MCF 10A (cell line): ENCODE data around the gene MVB12B. TPM values are rescaled to one million over a fixed set of nuclear protein-coding genes. Genes with fewer than 3 reads are reported as not detected.

Experiments used
- BruUV-seq: library from RNA; stranded (reverse); fragments of 400-500 nt; replicated peaks from 2 replicates; lab custom pipeline; 2021; lab: Mats Ljungman, UMichigan
- CTCF ChIA-PET: fragments of 300-600 bp; sonication (Branson Sonifier 250); formaldehyde crosslinking; extraction: SDS; loops from one replicate; lab custom pipeline; 2021; ENCODE audit warnings: antibody characterized with exemption, inconsistent platforms; lab: Yijun Ruan, JAX
- POLR2A ChIA-PET: fragments of 300-600, 350-650 bp; sonication (Branson Sonifier 250); formaldehyde crosslinking; extraction: SDS; loops from one replicate; lab custom pipeline; 2020; ENCODE audit warnings: antibody characterized with exemption, inconsistent platforms; lab: Yijun Ruan, JAX
- DNase-seq: peaks from one replicate; pipeline ENCODE4 v3.0.0-alpha.2; 2018; ENCODE audit not compliant: unreplicated experiment
- H3K27ac Mint-ChIP-seq: one replicate; pipeline ENCODE4 v1.8.0; 2022; ENCODE audit warnings: mild to moderate bottlenecking, low read depth, mixed read lengths; ENCODE audit not compliant: unreplicated experiment
- H3K27me3 Mint-ChIP-seq: one replicate; pipeline ENCODE4 v1.8.0; 2022; ENCODE audit warnings: mixed read lengths; ENCODE audit not compliant: insufficient read depth, unreplicated experiment
- H3K36me3 Mint-ChIP-seq: one replicate; pipeline ENCODE4 v1.8.0; 2022; ENCODE audit warnings: mild to moderate bottlenecking, moderate library complexity, mixed read lengths; ENCODE audit not compliant: insufficient read depth, unreplicated experiment
- H3K4me1 Mint-ChIP-seq: one replicate; pipeline ENCODE4 v1.8.0; 2022; ENCODE audit warnings: mixed read lengths; ENCODE audit not compliant: insufficient read depth, unreplicated experiment
- H3K4me3 Mint-ChIP-seq: one replicate; pipeline ENCODE4 v1.8.0; 2022; ENCODE audit warnings: mild to moderate bottlenecking, moderate library complexity, mixed read lengths; ENCODE audit not compliant: unreplicated experiment
- H3K9me3 Mint-ChIP-seq: one replicate; pipeline ENCODE4 v1.8.0; 2022; ENCODE audit warnings: mixed read lengths; ENCODE audit not compliant: unreplicated experiment
- CTCF ChIP-seq: fragments of 200-600 bp; IDR thresholded peaks from one replicate; pipeline ENCODE4 v1.8.0; 2022; ENCODE audit warnings: antibody characterized with exemption, mild to moderate bottlenecking; ENCODE audit not compliant: unreplicated experiment
- intact Hi-C: fragments of 100-400 bp; cut with micrococcal nuclease; formaldehyde crosslinking; loops from 2 replicates; pipeline ENCODE4 v1.14.1; 2022
- total RNA-seq: library from RNA; stranded (reverse); gene quantifications from 2 replicates; pipeline ENCODE4 v1.2.3, GENCODE V29; 2022

The MVB12B gene
- total RNA-seq, 1 experiment from 2014 or later = 5.5 TPM

GRCh38 chr9:126472198-126472947 lies 145.7 kb downstream of the MVB12B start:
- no peak for TF ChIP-seq CTCF
- no peak overlapping the region for H3K4me3 Mint-ChIP-seq
- intact Hi-C loops = no loop called here
- peaks cover 6% of the 10 kb centered on the region for H3K36me3 Mint-ChIP-seq
- H3K27me3 Mint-ChIP-seq = no peaks in the 10 kb centered on the region
- DNase-seq = no peak
- no peaks in the 10 kb centered on the region for H3K9me3 Mint-ChIP-seq
- POLR2A ChIA-PET = no interaction called here
- no peak overlapping the region for H3K27ac Mint-ChIP-seq
- CTCF ChIA-PET = interaction anchor here (0.5 to 2.0 kb wide), 7 partner anchors 18 to 373 kb away, joined by 3 to 6 read pairs (median 3); no protein-coding TSS in a partner anchor
- BruUV-seq = no TSS peak
- H3K4me1 Mint-ChIP-seq = peaks cover 13% of the 10 kb centered on the region

GRCh38 chr9:126472948-126473298 lies 146.3 kb downstream of the MVB12B start:
- intact Hi-C loops = no loop called here

GRCh38 chr9:126474206-126474765 lies 147.7 kb downstream of the MVB12B start:
- no peaks in the 10 kb centered on the region for H3K36me3 Mint-ChIP-seq
- H3K27me3 Mint-ChIP-seq = no peaks in the 10 kb centered on the region
- no TSS peak for BruUV-seq
- TF ChIP-seq CTCF = no peak
- no peaks in the 10 kb centered on the region for H3K9me3 Mint-ChIP-seq
- intact Hi-C loops = no loop called here
- peaks cover 13% of the 10 kb centered on the region for H3K4me1 Mint-ChIP-seq
- peak; percentile 33 for DNase-seq
- POLR2A ChIA-PET = no interaction called here
- no peak overlapping the region for H3K4me3 Mint-ChIP-seq
- no peak overlapping the region for H3K27ac Mint-ChIP-seq
- CTCF ChIA-PET = interaction anchor here (0.6 to 2.1 kb wide), 4 partner anchors 17 to 152 kb away, joined by 3 to 9 read pairs (median 4); no protein-coding TSS in a partner anchor

More at GRCh38 chr9:126472948-126473298, 146.3 kb downstream of the MVB12B start:
- ChIA-PET CTCF (interaction anchor here (0.6 to 1.4 kb wide), 7 partner anchors 18 to 1066 kb away, joined by 3 to 6 read pairs (median 3); no protein-coding TSS in a partner anchor), POLR2A (no interaction called here)
- no peak for TF ChIP-seq CTCF
- Mint-ChIP-seq H3K4me3 (no peak overlapping the region), H3K36me3 (peaks cover 4% of the 10 kb centered on the region), H3K9me3 (no peaks in the 10 kb centered on the region), H3K4me1 (peaks cover 13% of the 10 kb centered on the region), H3K27ac (no peak overlapping the region), H3K27me3 (no peaks in the 10 kb centered on the region)
- no peak for DNase-seq
- no TSS peak for BruUV-seq

GRCh38 chr9:126474786-126475485 lies 148.3 kb downstream of the MVB12B start:
- Mint-ChIP-seq H3K4me3 (no peak overlapping the region), H3K27ac (no peak overlapping the region), H3K36me3 (no peaks in the 10 kb centered on the region), H3K4me1 (peaks cover 13% of the 10 kb centered on the region), H3K9me3 (no peaks in the 10 kb centered on the region), H3K27me3 (no peaks in the 10 kb centered on the region)
- ChIA-PET POLR2A (no interaction called here), CTCF (interaction anchor here (2.1 kb wide), 1 partner anchor 16 kb away, joined by 9 read pairs; no protein-coding TSS in a partner anchor)
- DNase-seq = peak; percentile 83
- intact Hi-C loops = no loop called here
- no TSS peak for BruUV-seq
- TF ChIP-seq CTCF = no peak
